ENCODE data around the gene MMD.

DNA sequence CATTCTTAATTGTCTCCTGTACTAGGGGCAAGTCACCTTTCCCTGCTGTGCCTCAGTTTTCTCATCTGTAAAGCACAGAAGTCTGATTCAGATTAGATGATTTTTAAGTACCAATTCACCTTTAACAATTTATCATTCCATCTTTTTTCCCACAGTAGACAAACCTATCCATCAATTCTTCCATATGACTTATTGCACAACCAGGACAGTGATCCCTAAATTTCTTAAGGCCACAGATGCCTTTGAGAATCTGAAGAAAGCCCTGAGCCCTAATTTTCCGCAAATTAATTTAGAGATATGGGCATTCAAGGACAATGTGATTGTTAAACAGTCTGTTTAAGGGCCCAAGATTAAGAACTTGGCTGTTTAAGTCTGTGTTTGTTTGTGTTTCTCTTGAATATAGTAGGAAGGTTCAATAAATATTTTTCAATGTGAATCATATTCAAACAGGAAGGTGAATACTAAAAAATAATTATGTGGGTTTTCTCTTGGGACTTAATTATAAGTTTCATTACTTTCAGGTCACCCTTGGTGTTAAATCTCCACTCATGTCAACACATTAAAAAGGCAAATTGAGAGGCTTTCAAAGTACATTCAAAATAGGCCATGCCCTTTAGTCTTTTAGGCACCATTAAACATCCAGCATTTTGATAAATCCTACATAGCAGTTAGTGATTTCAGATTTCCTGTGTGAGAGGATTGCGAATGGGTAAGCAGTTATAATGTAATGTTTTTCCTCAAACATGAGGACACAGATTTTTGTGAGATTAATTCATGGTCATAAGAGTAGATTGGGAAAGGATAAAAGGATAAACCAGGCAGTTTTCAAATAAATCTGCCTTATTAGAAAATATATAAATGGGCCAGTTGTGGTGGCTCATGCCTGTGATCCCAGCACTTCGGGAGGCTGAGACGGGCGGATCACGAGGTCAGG, 34.9 kb upstream of the MMD start:
- TF ChIP-seq MXD4 (CRISPR knock-in tag; IDR thresholded peaks at IDR 0.05; ENCODE audit: borderline replicate concordance) (no peak), EMX1 (CRISPR knock-in tag; IDR thresholded peaks at IDR 0.05) (no peak), SP1 (CRISPR knock-in tag; conservative IDR thresholded peaks at IDR 0.05) (no peak)
